Stimulated activated CD4-positive, alpha-beta T cell treated with anti-CD3 and anti-CD28 coated beads, Interleukin-1b, Interleukin-23, amount 100 ng/mL, for 4 hours (primary cell): ENCODE measurements around the gene EME1.
"Not testable (repeated sequence)": the region's sequence is repeated elsewhere in the genome, so short reads cannot be mapped to it uniquely, and the experiment has no call there.

ENCODE experiments used
- DNase-seq, 2 donors: peaks; one replicate each; pipeline ENCODE4 v3.0.0-alpha.2; 2020; ENCODE audit warnings: low read depth in 2 of 2

The EME1 gene

DNA sequence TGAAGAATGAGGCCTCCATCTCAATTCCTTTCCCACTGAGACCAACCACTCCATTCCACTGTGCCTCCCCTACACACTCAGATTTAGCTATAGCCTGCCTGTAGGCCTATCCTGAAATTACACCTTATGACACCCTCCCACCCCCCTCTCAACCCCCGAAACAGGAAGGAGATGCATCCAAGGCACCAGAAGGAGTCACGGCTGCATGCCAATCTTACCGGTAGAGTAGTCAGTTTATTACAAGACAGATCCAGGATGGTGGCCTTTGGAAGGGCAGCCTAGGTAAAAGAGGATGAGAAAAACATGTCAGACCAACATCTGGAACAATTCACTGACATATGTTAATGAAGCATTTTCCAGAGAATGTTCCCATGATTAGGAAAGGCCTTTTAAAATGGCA lies 21.7 kb downstream of the EME1 start:
- DNase-seq: no peak

- peak in 1 of 2 donors; percentile 22 for DNase-seq
Observed at GRCh38 chr17:50396261-50397110, 23.5 kb downstream of the EME1 start.

DNA sequence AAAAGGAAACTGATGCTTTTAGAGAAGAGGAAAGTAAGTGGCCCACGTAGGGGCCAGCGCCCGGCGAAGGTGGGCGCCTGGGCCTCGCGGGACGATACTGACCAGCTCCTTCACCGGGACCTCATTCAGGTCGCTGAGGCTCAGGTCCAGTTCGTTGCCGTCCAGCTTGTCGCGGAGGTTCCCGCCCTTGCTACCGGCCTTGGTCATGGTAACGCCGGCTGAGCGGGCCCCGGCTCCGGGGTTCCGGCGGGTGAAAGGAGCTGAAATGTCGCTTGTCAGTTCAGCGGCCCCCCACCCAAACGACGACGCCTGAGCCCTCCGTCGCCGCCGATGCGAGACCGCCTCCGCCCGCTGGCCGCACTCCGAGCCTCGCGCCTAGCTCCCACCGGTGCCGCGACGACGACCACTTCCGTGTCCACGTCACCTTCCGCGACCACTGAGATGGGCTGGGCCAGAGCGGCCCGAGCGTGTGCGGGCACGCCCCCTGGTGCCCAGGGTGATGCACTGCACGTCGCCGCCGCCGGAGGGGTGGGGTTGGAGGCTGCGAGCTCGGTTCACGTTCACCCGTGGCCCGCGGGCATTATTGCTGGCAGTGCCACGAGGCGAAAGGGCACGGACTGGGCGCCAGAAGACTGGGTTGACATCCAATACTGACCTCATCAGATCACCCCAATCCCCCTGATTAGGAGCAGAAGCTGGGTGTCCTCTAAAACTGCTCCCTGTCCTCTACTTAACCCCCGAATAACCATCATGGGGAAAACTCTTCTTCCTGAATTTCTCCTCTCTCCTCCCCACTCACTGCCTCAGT lies 24.3 kb downstream of the EME1 start, which contains the start of gene LRRC59:
TSS of gene LRRC59 (minus strand) at position 413 of the 808 bp plus-strand sequence. CDS start at position 207, 206 bp downstream.
- DNase-seq: peak; percentile 88 to 92

GRCh38 chr17:50397919-50398285 lies 24.9 kb downstream of the EME1 start:
- DNase-seq: no peak

DNA sequence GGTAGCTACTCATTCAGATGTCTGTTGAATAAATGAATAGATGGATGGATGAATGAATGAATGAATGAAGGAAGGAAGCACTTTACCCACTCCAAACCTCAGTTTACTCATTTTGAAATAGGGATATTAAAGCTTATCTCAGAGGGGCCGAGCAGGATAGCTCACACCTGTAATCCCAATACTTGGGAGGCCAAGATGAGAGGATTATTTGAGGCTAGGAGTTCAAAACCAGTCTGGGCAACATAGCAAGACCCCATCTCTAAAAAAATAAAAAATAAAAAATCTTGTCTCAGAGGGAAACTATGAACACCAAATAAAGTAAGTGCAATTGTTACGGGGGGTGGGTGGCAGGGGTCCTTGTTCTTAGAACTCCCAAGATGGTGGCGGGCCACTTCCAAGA lies 25.6 kb downstream of the EME1 start:
- not testable (repeated sequence) for DNase-seq

- DNase-seq: not testable (repeated sequence)
Observed at GRCh38 chr17:50399591-50399990, 26.6 kb downstream of the EME1 start.

- not testable (repeated sequence) for DNase-seq
Observed at GRCh38 chr17:50405351-50405750, 32.3 kb downstream of the EME1 start.

GRCh38 chr17:50406578-50406977 lies 33.5 kb downstream of the EME1 start:
- DNase-seq: no peak

DNA sequence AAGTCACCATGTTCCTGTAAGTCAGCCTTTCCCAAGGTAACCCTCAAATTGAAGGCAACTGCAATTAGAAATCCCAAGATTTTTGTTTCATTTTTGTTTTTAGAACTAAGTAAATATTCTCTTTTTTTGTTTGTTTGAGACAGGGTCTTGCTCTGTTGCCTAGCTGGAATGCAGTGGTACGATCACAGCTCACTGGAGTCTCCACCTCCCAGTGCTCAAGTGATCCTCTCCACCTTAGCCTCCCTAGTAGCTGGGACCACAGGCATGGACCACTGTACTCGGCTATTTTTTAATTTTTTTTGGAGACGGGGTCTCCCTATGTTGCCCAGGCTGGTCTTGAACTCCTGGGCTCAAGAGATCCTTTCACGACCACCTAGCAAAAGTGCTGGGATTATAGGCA lies 34.9 kb downstream of the EME1 start:
- no peak for DNase-seq

GRCh38 chr17:50412188-50412732 lies 39.2 kb downstream of the EME1 start:
- no peak for DNase-seq

DNA sequence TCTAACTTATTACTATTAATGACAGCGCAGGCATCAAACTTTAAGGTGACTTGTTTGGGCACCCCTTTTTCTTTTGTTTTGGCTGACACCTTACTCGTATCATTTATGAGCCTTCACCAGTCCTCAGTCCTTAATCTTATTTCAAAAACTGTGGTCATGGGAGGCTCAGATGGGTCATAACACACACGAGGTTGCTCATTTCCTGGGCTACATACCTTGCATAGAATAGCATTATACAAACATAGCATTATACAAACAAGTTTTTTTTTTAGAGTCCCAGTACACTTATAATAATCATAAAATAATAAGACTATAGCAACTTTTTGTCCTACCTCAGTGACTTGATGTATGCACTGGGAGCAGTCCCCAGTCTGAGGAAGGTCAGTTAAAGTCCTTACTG lies 41.8 kb downstream of the EME1 start:
- DNase-seq: no peak

DNA sequence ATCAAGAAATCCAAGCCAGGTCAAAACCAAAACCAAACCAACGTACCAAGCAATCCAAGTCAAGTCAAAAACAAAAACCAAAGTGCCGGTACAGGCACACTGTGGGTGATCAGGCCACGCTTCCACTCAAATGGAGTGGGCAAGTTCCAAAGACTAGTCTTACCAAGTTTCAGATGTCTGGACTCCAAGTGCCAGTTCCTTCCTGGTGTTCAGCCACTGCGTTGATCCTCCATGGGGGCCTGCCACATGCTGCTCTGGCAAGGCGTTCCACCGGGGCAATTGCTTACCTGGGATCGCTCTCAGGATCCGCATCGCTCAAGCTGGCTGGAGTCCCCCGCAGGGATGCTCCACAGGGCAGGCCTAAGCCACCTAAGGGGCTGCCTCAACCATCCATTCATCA lies 46.5 kb downstream of the EME1 start:
- not testable (repeated sequence) for DNase-seq

DNA sequence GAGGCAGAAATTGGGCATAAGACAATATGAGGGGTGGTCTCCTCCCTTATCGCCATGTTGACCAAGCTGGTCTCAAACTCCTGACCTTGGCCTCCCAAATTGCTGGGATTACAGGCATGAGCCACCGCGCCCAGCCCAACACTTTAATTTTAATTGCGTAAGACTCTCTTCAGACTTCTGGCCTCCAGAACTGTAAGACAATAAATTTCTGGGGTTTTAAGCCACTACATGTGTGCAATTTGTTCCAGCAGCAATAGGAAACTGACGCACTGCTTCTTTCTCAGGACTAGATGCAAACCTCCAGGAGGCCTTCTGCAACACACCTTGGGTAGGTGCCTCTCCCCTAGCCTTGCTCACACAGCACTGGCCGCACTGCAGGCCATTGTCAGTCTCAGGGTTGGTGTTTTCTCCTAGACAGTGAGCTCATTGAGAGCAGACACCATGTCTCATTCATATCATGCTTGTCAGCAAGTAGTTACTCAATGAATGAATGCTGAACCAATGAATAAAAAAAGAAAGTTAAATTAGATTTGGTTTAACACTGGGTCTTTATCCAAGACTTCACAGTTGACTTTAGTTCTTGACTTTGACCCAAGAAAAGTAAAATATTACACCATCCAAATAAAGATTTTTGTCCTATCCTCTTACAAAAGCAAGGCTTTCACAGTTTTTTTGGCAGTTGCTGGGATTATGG lies 47.5 kb downstream of the EME1 start:
- no peak for DNase-seq

GRCh38 chr17:50421308-50422051 lies 48.5 kb downstream of the EME1 start:
- no peak for DNase-seq

DNA sequence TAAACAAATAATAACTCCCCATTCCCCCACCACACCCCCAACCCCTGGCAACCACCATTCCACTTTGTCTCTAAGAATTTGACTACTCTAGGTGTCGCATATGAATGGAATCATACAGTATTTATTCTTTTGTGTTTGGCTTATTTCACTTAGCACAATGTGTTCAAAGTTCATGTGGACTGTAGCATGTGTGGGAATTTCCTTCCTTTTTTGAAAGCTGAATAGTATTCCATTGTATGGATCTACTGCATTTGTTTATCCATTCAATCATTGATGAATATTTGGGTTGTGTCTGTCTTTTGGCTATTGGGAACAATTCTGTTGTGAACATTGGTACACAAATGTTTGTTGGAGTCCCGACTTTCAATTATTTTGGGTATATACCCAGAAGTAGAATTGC lies 49.7 kb downstream of the EME1 start:
- no peak for DNase-seq

DNA sequence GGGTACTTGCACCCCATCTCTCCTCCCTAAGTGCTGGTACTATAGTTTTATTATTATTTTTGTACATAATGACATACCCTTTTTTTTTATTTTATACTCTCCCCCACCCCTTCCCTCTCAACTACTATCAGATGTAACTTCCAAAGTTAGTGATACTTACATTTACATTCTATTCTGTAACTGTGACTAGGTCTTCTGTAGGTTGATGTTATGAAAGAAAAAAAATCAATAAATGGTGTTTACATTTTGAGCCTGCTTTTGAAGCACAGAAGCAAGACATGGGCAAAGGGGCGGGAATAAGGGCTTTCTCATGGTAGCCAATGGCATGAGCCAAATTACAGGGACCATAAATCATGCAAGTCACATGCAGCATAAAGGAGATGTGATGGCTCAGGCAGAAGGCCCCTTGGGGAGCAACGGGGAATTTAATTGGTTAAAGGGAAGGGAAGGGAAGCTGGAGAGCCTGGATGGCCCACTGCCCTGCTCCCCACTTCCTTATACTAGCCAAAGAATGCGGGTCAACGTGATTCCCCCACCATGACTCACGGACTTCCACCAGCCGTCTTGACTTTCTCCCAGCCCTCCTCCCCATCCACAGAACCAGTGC lies 50.6 kb downstream of the EME1 start:
- no peak for DNase-seq

- no peak for DNase-seq
Observed at GRCh38 chr17:50424246-50424995, 51.4 kb downstream of the EME1 start.

- no peak for DNase-seq
Observed at GRCh38 chr17:50424996-50425681, 52.1 kb downstream of the EME1 start.

- peak; percentile 37 to 68 for DNase-seq
Observed at GRCh38 chr17:50425682-50426471, 52.8 kb downstream of the EME1 start, which contains the start of gene ACSF2. Gene ACSF2, plus strand, starts transcription at chr17:50426218. Its CDS starts 44 bp downstream, at chr17:50426262.
